OCI-LY3 (cell line): ENCODE measurements around the gene RIOX2.
A peak's percentile ranks its signal among the peaks of the same experiment; 100 is the strongest.

Experiments
- H2AFZ ChIP-seq: fragments of 200-600, 300-600 bp; shearing (Covaris generic); 2 replicates; pipeline ENCODE4 v1.6.0; 2014; ENCODE audit warnings: antibody characterized with exemption, low read depth, low read length
- H3K27ac ChIP-seq: fragments of 200-600, 300-600 bp; sonication (generic); 2 replicates; pipeline ENCODE4 v1.5.1; 2014; ENCODE audit warnings: mild to moderate bottlenecking, low read length, moderate library complexity, mixed read lengths
- H3K27me3 ChIP-seq: fragments of 200-600, 300-600 bp; sonication (generic); 2 replicates; pipeline ENCODE4 v1.6.1; 2014; ENCODE audit warnings: low read depth, low read length, mixed read lengths
- H3K36me3 ChIP-seq: fragments of 200-600, 300-600 bp; sonication (generic); replicated peaks from 2 replicates; pipeline ENCODE3; 2014; ENCODE audit warnings: low read depth, low read length, mixed read lengths
- H3K4me1 ChIP-seq: fragments of 300-600, 200-600 bp; sonication (generic); 2 replicates; pipeline ENCODE4 v1.6.1; 2014; ENCODE audit warnings: low read length, mixed read lengths
- H3K4me2 ChIP-seq: fragments of 200-600, 300-600 bp; sonication (generic); 2 replicates; pipeline ENCODE4 v1.6.1; 2014; ENCODE audit warnings: low read length, mixed read lengths
- H3K4me3 ChIP-seq: fragments of 300-600, 200-600 bp; sonication (generic); 2 replicates; pipeline ENCODE4 v1.5.1; 2014; ENCODE audit warnings: antibody characterized with exemption, mild to moderate bottlenecking, low read length, moderate library complexity
- H3K79me2 ChIP-seq: fragments of 300-600, 200-600 bp; shearing (Covaris generic); 2 replicates; pipeline ENCODE4 v1.6.1; 2014; ENCODE audit warnings: mild to moderate bottlenecking, low read length, mixed read lengths
- H3K9ac ChIP-seq: fragments of 300-600, 200-600 bp; shearing (Covaris generic); 2 replicates; pipeline ENCODE4 v1.6.0; 2014; ENCODE audit warnings: mild to moderate bottlenecking, low read length, moderate library complexity
- H3K9me3 ChIP-seq: fragments of 200-600, 300-600 bp; shearing (Covaris generic); 2 replicates; pipeline ENCODE4 v1.6.1; 2014; ENCODE audit warnings: low read length, mixed read lengths; ENCODE audit not compliant: insufficient read depth
- H4K20me1 ChIP-seq: fragments of 200-600, 300-600 bp; sonication (generic); 2 replicates; pipeline ENCODE4 v1.6.1; 2016; ENCODE audit warnings: low read length, mixed read lengths; ENCODE audit not compliant: insufficient read depth
- CTCF ChIP-seq: fragments of 200-600, 300-600 bp; sonication (generic); IDR thresholded peaks from 2 replicates; pipeline ENCODE4 v1.5.1; 2014; ENCODE audit warnings: antibody characterized with exemption, low read length, low read depth
- EZH2phosphoT487 ChIP-seq: fragments of 200-600 bp; shearing (Covaris generic); IDR thresholded peaks from 2 replicates; pipeline ENCODE4 v1.6.1; 2018; ENCODE audit warnings: antibody characterized with exemption, mixed run types, low read depth

Gene RIOX2

GRCh38 chr3:98008855-98009254 is 36.6 kb upstream of the RIOX2 start:
- Histone ChIP-seq H3K79me2 (no peaks in the 10 kb centered on the region), H3K27ac (no peak overlapping the region), H3K9ac (no peak overlapping the region), H3K9me3 (no peaks in the 10 kb centered on the region), H3K4me3 (no peak overlapping the region), H3K27me3 (no peaks in the 10 kb centered on the region), H4K20me1 (no peaks in the 10 kb centered on the region), H3K4me1 (peaks cover 21% of the 10 kb centered on the region), H3K4me2 (no peak overlapping the region), H2AFZ (no peak overlapping the region), H3K36me3 (no peaks in the 10 kb centered on the region)
- TF ChIP-seq CTCF (no peak), EZH2phosphoT487 (no peak)

DNA sequence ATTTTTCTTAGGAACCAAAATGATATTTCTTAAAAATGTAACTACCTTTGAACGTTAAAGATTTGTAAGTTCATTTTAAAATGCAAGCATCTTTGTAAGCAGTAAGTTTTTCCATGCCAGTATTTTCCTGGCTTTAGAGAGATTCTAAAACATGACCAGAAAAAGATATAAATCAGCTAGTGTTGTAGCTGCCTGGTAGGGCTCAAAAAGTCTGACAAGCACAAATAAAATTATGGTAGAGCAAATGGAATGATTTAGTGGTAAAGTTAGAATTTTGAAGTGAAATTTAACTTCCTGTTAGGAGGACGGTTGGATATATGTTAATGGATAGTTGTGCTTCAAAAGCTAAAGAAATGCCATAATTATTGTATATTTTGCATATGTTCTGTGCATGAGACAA is 33.2 kb upstream of the RIOX2 start:
- no peak for TF ChIP-seq EZH2phosphoT487
- TF ChIP-seq CTCF: no peak
- Histone ChIP-seq H4K20me1 (no peaks in the 10 kb centered on the region), H3K4me2 (no peak overlapping the region), H3K27me3 (no peaks in the 10 kb centered on the region), H3K27ac (no peak overlapping the region), H2AFZ (no peak overlapping the region), H3K4me3 (no peak overlapping the region), H3K4me1 (peaks cover 31% of the 10 kb centered on the region), H3K9ac (no peak overlapping the region), H3K9me3 (no peaks in the 10 kb centered on the region), H3K79me2 (no peaks in the 10 kb centered on the region), H3K36me3 (no peaks in the 10 kb centered on the region)

DNA sequence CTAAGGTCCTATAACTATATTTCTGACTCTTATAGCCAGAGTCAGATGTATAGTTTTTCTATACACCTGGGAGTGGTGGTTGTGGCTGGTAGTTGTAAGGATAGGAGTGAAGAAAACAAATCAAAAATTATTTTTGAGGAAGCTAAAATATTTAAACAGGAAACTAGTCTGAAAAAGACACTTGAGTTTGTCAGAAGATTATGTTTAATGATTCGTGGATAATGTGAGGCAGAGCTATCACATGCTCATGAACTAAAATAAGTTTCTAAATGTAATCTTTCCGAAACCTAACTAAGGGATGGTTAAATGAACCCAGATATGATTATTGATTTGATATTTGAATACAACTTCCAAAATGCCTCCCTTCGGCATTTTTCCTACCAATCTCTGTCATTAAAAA is 32.5 kb upstream of the RIOX2 start:
- Histone ChIP-seq H3K27ac (no peak overlapping the region), H2AFZ (peak overlapping the region; percentile 94)

GRCh38 chr3:98003306-98003969 is 31.2 kb upstream of the RIOX2 start:
- Histone ChIP-seq H3K27ac (peak overlapping the region; percentile 36), H3K4me3 (0 out of 2 replicates have a peak overlapping the region, but pooled peaks have one; percentile 1), H3K79me2 (no peaks in the 10 kb centered on the region), H3K9ac (no peak overlapping the region), H4K20me1 (no peaks in the 10 kb centered on the region), H3K4me2 (peak overlapping the region; percentile 31), H3K27me3 (no peaks in the 10 kb centered on the region), H2AFZ (peak overlapping the region; percentile 94), H3K36me3 (no peaks in the 10 kb centered on the region), H3K9me3 (no peaks in the 10 kb centered on the region), H3K4me1 (peaks cover 24% of the 10 kb centered on the region)
- no peak for TF ChIP-seq EZH2phosphoT487
- no peak for TF ChIP-seq CTCF

More for the DNA sequence above, 32.5 kb upstream of the RIOX2 start:
- H3K9me3 ChIP-seq: no peaks in the 10 kb centered on the region
- H3K27me3 ChIP-seq: no peaks in the 10 kb centered on the region
- H3K9ac ChIP-seq: no peak overlapping the region
- peak overlapping the region; percentile 9; the same call in 1 of the 2 replicates for H3K4me2 ChIP-seq
- TF ChIP-seq CTCF: no peak
- no peak for TF ChIP-seq EZH2phosphoT487
- peaks cover 31% of the 10 kb centered on the region for H3K4me1 ChIP-seq
- no peak overlapping the region for H3K4me3 ChIP-seq
- no peaks in the 10 kb centered on the region for H3K36me3 ChIP-seq
- no peaks in the 10 kb centered on the region for H3K79me2 ChIP-seq
- no peaks in the 10 kb centered on the region for H4K20me1 ChIP-seq
